NT2/D1 (cell line): ENCODE data around the gene NDUFAF8.

Experiments used
- YY1 ChIP-seq: IDR thresholded peaks from 2 replicates; pipeline ENCODE4 v1.6.1; 2011; ENCODE audit not compliant: insufficient read length, insufficient read depth
- ZNF274 ChIP-seq: IDR thresholded peaks from 2 replicates; pipeline ENCODE4 v1.6.1; 2011; ENCODE audit warnings: mild to moderate bottlenecking, low read depth, low read length

GRCh38 chr17:81200695-81201580 is 38.2 kb upstream of the NDUFAF8 start:
- no peak for TF ChIP-seq YY1
- no peak for TF ChIP-seq ZNF274
